AG10803 (cell line): ENCODE results near the gene IQCC.
A peak's percentile ranks its signal among the peaks of the same experiment; 100 is the strongest.
"Not testable (repeated sequence)": the region's sequence is repeated elsewhere in the genome, so short reads cannot be mapped to it uniquely, and the experiment has no call there.

ENCODE experiments used
- DNase-seq: peaks from one replicate; pipeline ENCODE4 v3.0.0; 2010; ENCODE audit warnings: low read depth
- H3K4me3 ChIP-seq: 2 replicates; pipeline ENCODE4 v1.5.1; 2011; ENCODE audit warnings: mild to moderate bottlenecking, low read length, control low read depth
- CTCF ChIP-seq: conservative IDR thresholded peaks from 2 replicates; pipeline ENCODE4 v1.5.1; 2011; ENCODE audit warnings: mild to moderate bottlenecking, low read length, control low read depth, inconsistent platforms

Gene IQCC

DNA sequence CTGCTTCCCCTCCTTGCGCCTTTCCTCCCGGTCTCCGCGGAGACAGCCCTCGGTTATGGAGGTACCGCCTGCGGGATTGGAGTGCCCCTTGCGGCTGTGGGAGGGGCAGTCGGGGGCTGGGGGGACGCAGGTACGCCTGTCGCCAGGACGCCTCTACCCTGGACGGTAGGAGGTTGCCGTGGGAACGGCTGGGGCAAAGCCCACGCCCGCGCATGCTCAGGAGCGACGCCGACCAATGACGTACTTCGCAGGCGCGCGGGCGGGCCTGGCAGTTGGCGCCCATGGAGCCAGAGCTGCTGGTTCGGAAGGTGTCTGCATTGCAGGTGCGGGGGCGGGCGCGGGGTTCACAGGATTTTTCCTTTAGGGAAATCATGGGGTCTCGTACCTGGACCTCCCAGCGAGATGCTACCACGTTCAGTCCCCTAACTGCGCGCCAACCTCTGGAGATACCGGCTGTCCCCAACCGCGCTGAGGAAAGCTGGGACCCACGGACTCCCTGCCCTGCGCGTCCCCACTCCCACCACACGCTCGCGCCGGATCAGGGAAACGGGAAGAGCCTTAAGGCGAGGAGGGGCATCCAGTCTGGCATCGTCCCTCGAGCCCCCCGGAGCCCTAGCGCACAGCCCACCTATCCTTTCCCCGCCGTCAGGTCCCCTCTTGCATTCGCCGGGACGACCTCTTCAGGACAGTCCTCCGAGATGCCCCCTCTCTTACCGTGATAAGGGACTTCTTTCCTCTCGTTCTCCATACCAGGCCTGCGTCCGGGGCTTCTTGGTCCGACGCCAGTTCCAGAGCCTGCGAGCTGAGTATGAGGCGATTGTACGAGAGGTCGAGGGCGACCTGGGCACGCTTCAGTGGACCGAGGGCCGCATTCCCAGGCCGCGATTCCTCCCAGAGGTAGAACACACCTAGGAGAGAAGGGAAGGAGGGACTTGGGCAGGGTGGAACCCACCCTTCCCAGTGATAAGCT, at the start of gene IQCC:
TSS of gene IQCC (plus strand) at position 271 of the 970 bp plus-strand sequence. CDS start at position 282, 11 bp downstream.
- TF ChIP-seq CTCF, result no peak
- DNase-seq, result peak; percentile 72
- H3K4me3 ChIP-seq, result peak within 1 kb of the TSS; percentile 86

DNA sequence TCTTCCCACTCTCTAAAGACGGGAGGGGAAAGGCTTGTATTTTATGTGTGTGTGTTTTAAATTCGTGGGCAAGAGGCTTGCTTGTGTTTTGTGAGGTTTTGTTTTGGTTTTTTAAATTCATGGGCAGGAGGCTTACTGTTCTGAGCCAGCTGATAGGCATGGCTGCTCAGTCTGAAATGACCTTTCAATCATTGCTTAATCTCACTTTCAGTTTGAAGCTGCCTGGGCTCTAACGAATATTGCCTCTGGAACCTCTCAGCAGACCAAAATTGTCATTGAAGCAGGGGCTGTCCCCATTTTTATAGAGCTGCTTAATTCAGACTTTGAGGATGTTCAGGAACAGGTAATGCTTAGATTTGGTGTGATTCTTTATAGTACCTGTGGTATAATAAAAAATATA, 46.3 kb upstream of the IQCC start:
- H3K4me3 ChIP-seq, result no peak overlapping the region
- DNase-seq, result no peak
- no peak for TF ChIP-seq CTCF

- DNase-seq, result no peak
- no peak for TF ChIP-seq CTCF
- H3K4me3 ChIP-seq, result no peak overlapping the region
These were observed 42.1 kb upstream of the IQCC start for GRCh38 chr1:32163405-32163804.

- DNase-seq, H3K4me3 ChIP-seq: not testable (repeated sequence)
These were observed 39.8 kb upstream of the IQCC start for GRCh38 chr1:32165633-32166032.

- no peak for TF ChIP-seq CTCF
- no peak overlapping the region for H3K4me3 ChIP-seq
- DNase-seq, result no peak
These were observed 34.5 kb upstream of the IQCC start for GRCh38 chr1:32170991-32171390.

DNA sequence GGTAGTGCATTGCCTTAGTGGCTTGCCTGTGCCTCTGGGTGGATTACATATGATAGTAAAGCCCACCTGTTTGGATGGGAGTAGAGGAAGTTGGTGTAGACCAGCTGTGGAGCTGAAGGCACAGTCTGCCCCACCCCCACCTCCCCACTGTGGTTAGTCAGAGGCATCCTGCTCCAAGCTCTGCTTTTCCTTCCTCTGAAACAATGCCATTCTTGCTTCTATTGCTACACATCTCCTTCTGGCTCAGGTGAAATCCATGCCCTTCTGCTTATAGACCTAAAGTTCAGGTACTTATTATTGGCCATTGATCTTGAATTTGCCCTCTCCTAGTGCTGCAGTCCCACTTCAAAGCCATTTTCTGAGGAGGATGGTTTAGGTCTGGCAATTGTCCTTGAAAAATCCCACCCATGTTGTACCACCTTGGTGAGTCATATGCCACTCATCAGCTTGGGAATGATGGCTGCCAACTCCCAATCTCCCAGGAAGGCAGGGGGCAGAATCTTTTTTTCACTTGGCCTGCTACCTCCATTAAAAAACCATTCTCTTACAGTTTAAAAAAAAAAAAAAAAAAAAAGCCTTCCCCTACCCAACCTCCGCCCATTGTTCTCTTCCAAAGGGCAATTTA, 32.7 kb upstream of the IQCC start:
- DNase-seq, result peak; percentile 33
- TF ChIP-seq CTCF, result no peak
- no peak overlapping the region for H3K4me3 ChIP-seq

DNA sequence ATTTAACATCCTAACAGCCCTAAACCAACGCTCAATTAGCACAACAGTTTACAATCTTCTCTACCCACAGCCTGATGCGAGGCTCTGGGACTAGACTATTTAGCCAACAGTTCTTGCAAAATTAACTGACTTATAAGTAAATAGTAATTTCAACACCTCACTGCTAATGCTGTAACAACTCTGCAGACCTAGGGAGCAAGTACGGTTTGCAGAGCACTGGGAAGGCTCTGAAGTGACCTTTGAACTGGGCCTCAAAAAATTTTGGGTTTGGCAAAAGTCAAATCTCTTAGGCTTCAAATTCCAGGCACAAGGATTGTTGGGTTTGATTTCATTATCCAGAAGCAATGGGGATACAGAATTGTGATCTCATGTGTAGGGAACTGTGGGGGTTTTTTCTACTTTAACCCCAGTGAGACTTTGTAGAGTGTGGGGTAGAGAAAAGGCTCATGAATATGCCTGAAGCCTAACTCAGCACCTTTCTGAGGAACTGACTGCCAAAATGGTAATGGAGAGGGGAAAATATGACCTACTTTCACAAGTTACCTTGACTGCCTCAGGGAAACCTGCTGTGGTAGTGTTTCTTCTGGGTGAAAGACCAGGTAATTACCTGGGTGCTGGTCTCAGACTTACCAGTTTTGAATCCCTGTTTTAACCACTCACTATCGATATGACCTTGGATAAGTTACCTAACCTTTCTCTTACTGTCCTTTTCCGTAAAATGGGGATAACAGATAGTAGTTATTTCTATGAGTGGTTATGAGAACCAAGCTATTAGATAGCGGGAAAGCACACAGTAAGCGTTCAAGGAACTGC, 26.9 kb upstream of the IQCC start:
- DNase-seq, result no peak
- H3K4me3 ChIP-seq, result peak overlapping the region; percentile 80; the same call in 1 of the 2 replicates
- TF ChIP-seq CTCF, result no peak
